ENCODE results near the gene CCSER2.
"Not testable (repeated sequence)": the region's sequence is repeated elsewhere in the genome, so short reads cannot be mapped to it uniquely, and the experiment has no call there.

The CCSER2 gene

GRCh38 chr10:84341538-84341856 is 13.1 kb downstream of the CCSER2 start:
- no peak for TF ChIP-seq ZNF384 (IDR thresholded peaks at IDR 0.05)
- no peak for TF ChIP-seq NFRKB (IDR thresholded peaks at IDR 0.05)
- no peak for TF ChIP-seq PKNOX1 (IDR thresholded peaks at IDR 0.05)
- TF ChIP-seq HDGF (IDR thresholded peaks at IDR 0.05; ENCODE audit: borderline replicate concordance) = no peak
- TF ChIP-seq TARDBP (IDR thresholded peaks at IDR 0.05) = no peak
- TF ChIP-seq FOXM1 (IDR thresholded peaks at IDR 0.05; ENCODE audit: borderline replicate concordance) = no peak
- TF ChIP-seq L3MBTL2 (conservative IDR thresholded peaks at IDR 0.05) = no peak
- no peak for TF ChIP-seq SUZ12 (IDR thresholded peaks at IDR 0.05)
- no peak for TF ChIP-seq SP1 (IDR thresholded peaks at IDR 0.05)
- no peak for TF ChIP-seq FOXA1 (IDR thresholded peaks at IDR 0.05)
- no peak for TF ChIP-seq ELF4 (IDR thresholded peaks at IDR 0.05)
- no peak for TF ChIP-seq ARNT (IDR thresholded peaks at IDR 0.05)
- no peak for TF ChIP-seq LEF1 (IDR thresholded peaks at IDR 0.05; ENCODE audit: borderline replicate concordance)
- no peak for TF ChIP-seq BHLHE40 (IDR thresholded peaks at IDR 0.05; ENCODE audit: borderline replicate concordance)
- TF ChIP-seq CTBP1 (IDR thresholded peaks at IDR 0.05; ENCODE audit: borderline replicate concordance) = no peak
- no peak for DNase-seq (ENCODE audit: extremely low spot score)
- ChIA-PET CTCF (interaction anchor here (0.5 to 2.3 kb wide), 5 partner anchors 9 to 32 kb away, joined by 3 to 6 read pairs (median 4); partner anchors contain the start of gene CCSER2), POLR2A (no interaction called here)

- ChIA-PET POLR2A (no interaction called here), CTCF (interaction anchor here (1.0 to 2.3 kb wide), 3 partner anchors 8 to 32 kb away, joined by 3 to 6 read pairs (median 4); no protein-coding TSS in a partner anchor)
- no peak for DNase-seq (ENCODE audit: extremely low spot score)
- TF ChIP-seq CTBP1 (IDR thresholded peaks at IDR 0.05; ENCODE audit: borderline replicate concordance) = no peak
- TF ChIP-seq ZNF384 (IDR thresholded peaks at IDR 0.05) = no peak
- TF ChIP-seq FOXA1 (IDR thresholded peaks at IDR 0.05) = no peak
- TF ChIP-seq FOXK2 (IDR thresholded peaks at IDR 0.05) = no peak
- no peak for TF ChIP-seq NFRKB (IDR thresholded peaks at IDR 0.05)
- TF ChIP-seq BHLHE40 (IDR thresholded peaks at IDR 0.05; ENCODE audit: borderline replicate concordance) = no peak
- TF ChIP-seq TARDBP (IDR thresholded peaks at IDR 0.05) = no peak
- TF ChIP-seq SP1 (IDR thresholded peaks at IDR 0.05) = no peak
- TF ChIP-seq L3MBTL2 (conservative IDR thresholded peaks at IDR 0.05) = no peak
- TF ChIP-seq HDGF (IDR thresholded peaks at IDR 0.05; ENCODE audit: borderline replicate concordance) = no peak
These were observed 13.6 kb downstream of the CCSER2 start for GRCh38 chr10:84341983-84342382.

- ChIA-PET POLR2A (no interaction called here), CTCF (interaction anchor here (1.0 to 2.3 kb wide), 3 partner anchors 7 to 33 kb away, joined by 3 to 6 read pairs (median 4); no protein-coding TSS in a partner anchor)
- TF ChIP-seq SP1 (IDR thresholded peaks at IDR 0.05) (no peak), SUZ12 (IDR thresholded peaks at IDR 0.05) (no peak), L3MBTL2 (conservative IDR thresholded peaks at IDR 0.05) (no peak), ELF4 (IDR thresholded peaks at IDR 0.05) (no peak), BHLHE40 (IDR thresholded peaks at IDR 0.05; ENCODE audit: borderline replicate concordance) (no peak), ARNT (IDR thresholded peaks at IDR 0.05) (no peak), FOXK2 (IDR thresholded peaks at IDR 0.05) (no peak), TARDBP (IDR thresholded peaks at IDR 0.05) (no peak), PKNOX1 (IDR thresholded peaks at IDR 0.05) (no peak), LEF1 (IDR thresholded peaks at IDR 0.05; ENCODE audit: borderline replicate concordance) (no peak), FOXA1 (IDR thresholded peaks at IDR 0.05) (no peak), ZNF384 (IDR thresholded peaks at IDR 0.05) (no peak), CTBP1 (IDR thresholded peaks at IDR 0.05; ENCODE audit: borderline replicate concordance) (no peak), NFRKB (IDR thresholded peaks at IDR 0.05) (no peak), HDGF (IDR thresholded peaks at IDR 0.05; ENCODE audit: borderline replicate concordance) (no peak)
- DNase-seq (ENCODE audit: extremely low spot score) = no peak
These were observed 14.2 kb downstream of the CCSER2 start for GRCh38 chr10:84342584-84342983.

- ChIA-PET CTCF (interaction anchor here (2.3 kb wide), 1 partner anchor 9 kb away, joined by 6 read pairs; no protein-coding TSS in a partner anchor), POLR2A (no interaction called here)
- TF ChIP-seq ELF4 (IDR thresholded peaks at IDR 0.05) = no peak
- no peak for TF ChIP-seq LEF1 (IDR thresholded peaks at IDR 0.05; ENCODE audit: borderline replicate concordance)
- TF ChIP-seq HDGF (IDR thresholded peaks at IDR 0.05; ENCODE audit: borderline replicate concordance) = no peak
- no peak for TF ChIP-seq ARNT (IDR thresholded peaks at IDR 0.05)
- TF ChIP-seq NFRKB (IDR thresholded peaks at IDR 0.05) = no peak
- no peak for TF ChIP-seq FOXK2 (IDR thresholded peaks at IDR 0.05)
- TF ChIP-seq ZNF384 (IDR thresholded peaks at IDR 0.05) = no peak
- TF ChIP-seq TARDBP (IDR thresholded peaks at IDR 0.05) = no peak
These were observed 15.4 kb downstream of the CCSER2 start for GRCh38 chr10:84343831-84344230.

DNA sequence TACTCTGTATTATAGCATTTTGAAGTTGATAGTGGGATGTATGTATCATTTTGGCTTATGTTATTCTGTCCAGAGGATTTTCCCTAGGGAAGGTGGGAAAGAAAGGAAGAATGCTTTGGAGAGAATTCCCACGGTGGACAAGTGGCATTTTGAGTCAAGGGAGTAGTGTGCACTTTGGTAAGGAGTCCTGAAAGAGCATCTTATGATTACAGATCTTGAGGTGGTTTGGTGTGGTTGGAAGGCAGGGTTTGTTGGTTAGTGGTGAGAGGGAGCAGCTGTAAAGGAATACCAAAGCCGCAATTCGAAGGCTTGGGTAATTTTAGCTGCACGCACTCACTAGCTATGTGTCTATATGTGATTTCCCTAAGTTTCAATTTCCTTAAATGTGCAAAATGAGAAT is 16.1 kb downstream of the CCSER2 start:
- TF ChIP-seq NFRKB (IDR thresholded peaks at IDR 0.05) (no peak), FOXK2 (IDR thresholded peaks at IDR 0.05) (no peak), FOXA1 (IDR thresholded peaks at IDR 0.05) (no peak), SUZ12 (IDR thresholded peaks at IDR 0.05) (no peak), BHLHE40 (IDR thresholded peaks at IDR 0.05; ENCODE audit: borderline replicate concordance) (no peak), FOXM1 (IDR thresholded peaks at IDR 0.05; ENCODE audit: borderline replicate concordance) (no peak), HDGF (IDR thresholded peaks at IDR 0.05; ENCODE audit: borderline replicate concordance) (no peak), ELF4 (IDR thresholded peaks at IDR 0.05) (no peak), ZNF384 (IDR thresholded peaks at IDR 0.05) (no peak)
- no peak for DNase-seq (ENCODE audit: extremely low spot score)
- CTCF ChIA-PET = no interaction called here
- POLR2A ChIA-PET = no interaction called here

More at GRCh38 chr10:84343831-84344230, 15.4 kb downstream of the CCSER2 start:
- DNase-seq (ENCODE audit: extremely low spot score) = no peak

DNA sequence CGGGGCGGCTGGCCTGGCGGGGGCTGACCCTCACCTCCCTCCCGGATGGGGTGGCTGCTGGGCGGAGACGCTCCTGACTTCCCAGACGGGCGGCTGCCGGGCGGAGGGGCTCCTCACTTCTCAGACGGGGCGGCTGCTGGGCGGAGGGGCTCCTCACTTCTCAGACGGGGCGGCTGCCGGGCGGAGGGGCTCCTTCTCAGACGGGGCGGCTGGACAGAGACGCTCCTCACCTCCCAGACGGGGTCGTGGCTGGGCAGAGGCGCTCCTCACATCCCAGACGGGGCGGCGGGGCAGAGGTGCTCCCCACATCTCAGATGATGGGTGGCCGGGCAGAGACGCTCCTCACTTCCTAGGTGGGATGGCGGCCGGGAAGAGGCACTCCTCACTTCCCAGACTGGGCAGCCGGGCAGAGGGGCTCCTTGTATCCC is 19.2 kb downstream of the CCSER2 start:
- POLR2A ChIA-PET; CTCF ChIA-PET; DNase-seq (ENCODE audit: extremely low spot score): not testable (repeated sequence)

- ChIA-PET CTCF (no interaction called here), POLR2A (no interaction called here)
- DNase-seq (ENCODE audit: extremely low spot score) = no peak
- TF ChIP-seq ZNF384 (IDR thresholded peaks at IDR 0.05) (no peak), ELF4 (IDR thresholded peaks at IDR 0.05) (no peak), TARDBP (IDR thresholded peaks at IDR 0.05) (no peak), CTBP1 (IDR thresholded peaks at IDR 0.05; ENCODE audit: borderline replicate concordance) (no peak), L3MBTL2 (conservative IDR thresholded peaks at IDR 0.05) (no peak), ARNT (IDR thresholded peaks at IDR 0.05) (no peak), SP1 (IDR thresholded peaks at IDR 0.05) (no peak), FOXA1 (IDR thresholded peaks at IDR 0.05) (no peak), HDGF (IDR thresholded peaks at IDR 0.05; ENCODE audit: borderline replicate concordance) (no peak), PKNOX1 (IDR thresholded peaks at IDR 0.05) (no peak), BHLHE40 (IDR thresholded peaks at IDR 0.05; ENCODE audit: borderline replicate concordance) (no peak)
These were observed 20.1 kb downstream of the CCSER2 start for GRCh38 chr10:84348447-84348846.
